ENCODE measurements around the gene CSNK1G1. TPM values are rescaled to one million over a fixed set of nuclear protein-coding genes. Genes with fewer than 3 reads are reported as not detected.

CSNK1G1 gene
- total RNA-seq, 1 donor from 2014 or later, result 6.3 TPM

- TF ChIP-seq CTCF (IDR thresholded peaks at IDR 0.05; ENCODE audit: borderline replicate concordance), result no peak
Observed at GRCh38 chr15:64247535-64247905, 108.5 kb downstream of the CSNK1G1 start.

GRCh38 chr15:64246364-64247189 lies 109.4 kb downstream of the CSNK1G1 start:
- H3K27me3 ChIP-seq (ENCODE audit: low read depth), result no peaks in the 10 kb centered on the region
- no peak for DNase-seq
- intact Hi-C loops (cut with micrococcal nuclease), result no loop called here
- no peak for TF ChIP-seq CTCF (IDR thresholded peaks at IDR 0.05; ENCODE audit: borderline replicate concordance)
- no peak overlapping the region for H3K27ac ChIP-seq (replicated peaks)
- peaks cover 4% of the 10 kb centered on the region for H3K9me3 ChIP-seq (replicated peaks)
- H3K4me1 ChIP-seq, result peaks cover 30% of the 10 kb centered on the region
- no peaks in the 10 kb centered on the region for H3K36me3 ChIP-seq
- H3K4me3 ChIP-seq, result no peak overlapping the region

More at GRCh38 chr15:64247535-64247905, 108.5 kb downstream of the CSNK1G1 start:
- H3K4me3 ChIP-seq, result no peak overlapping the region
- no peaks in the 10 kb centered on the region for H3K27me3 ChIP-seq (ENCODE audit: low read depth)
- no peaks in the 10 kb centered on the region for H3K9me3 ChIP-seq (replicated peaks)
- H3K27ac ChIP-seq (replicated peaks), result peak overlapping the region; percentile 47
- H3K36me3 ChIP-seq, result no peaks in the 10 kb centered on the region
- H3K4me1 ChIP-seq, result peaks cover 33% of the 10 kb centered on the region
- DNase-seq, result no peak
- intact Hi-C loops (cut with micrococcal nuclease), result no loop called here

DNA sequence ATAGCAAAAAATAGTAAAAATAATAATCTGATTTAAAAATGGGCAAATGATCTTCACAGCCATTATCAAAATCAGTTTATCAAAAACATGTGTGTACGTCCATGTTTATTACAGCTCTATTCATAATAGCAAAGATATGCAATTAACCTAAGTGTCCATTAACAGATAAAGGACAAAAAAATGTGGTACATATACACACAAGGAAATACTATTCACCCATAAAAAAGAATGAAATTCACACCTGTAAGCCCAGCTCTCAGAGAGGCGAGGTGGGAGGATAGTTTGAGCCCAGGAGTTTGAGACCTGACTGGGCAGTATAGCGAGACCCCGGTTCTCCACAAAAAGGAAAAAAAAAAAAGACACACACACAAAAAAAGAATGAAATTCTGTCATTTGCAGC lies 110.6 kb downstream of the CSNK1G1 start:
- intact Hi-C loops (cut with micrococcal nuclease), result no loop called here
- peaks cover 4% of the 10 kb centered on the region for H3K9me3 ChIP-seq (replicated peaks)
- DNase-seq, result no peak
- no peaks in the 10 kb centered on the region for H3K27me3 ChIP-seq (ENCODE audit: low read depth)
- H3K4me3 ChIP-seq, result no peak overlapping the region
- H3K27ac ChIP-seq (replicated peaks), result no peak overlapping the region
- no peak for TF ChIP-seq CTCF (IDR thresholded peaks at IDR 0.05; ENCODE audit: borderline replicate concordance)
- peaks cover 18% of the 10 kb centered on the region for H3K4me1 ChIP-seq
- H3K36me3 ChIP-seq, result no peaks in the 10 kb centered on the region

DNA sequence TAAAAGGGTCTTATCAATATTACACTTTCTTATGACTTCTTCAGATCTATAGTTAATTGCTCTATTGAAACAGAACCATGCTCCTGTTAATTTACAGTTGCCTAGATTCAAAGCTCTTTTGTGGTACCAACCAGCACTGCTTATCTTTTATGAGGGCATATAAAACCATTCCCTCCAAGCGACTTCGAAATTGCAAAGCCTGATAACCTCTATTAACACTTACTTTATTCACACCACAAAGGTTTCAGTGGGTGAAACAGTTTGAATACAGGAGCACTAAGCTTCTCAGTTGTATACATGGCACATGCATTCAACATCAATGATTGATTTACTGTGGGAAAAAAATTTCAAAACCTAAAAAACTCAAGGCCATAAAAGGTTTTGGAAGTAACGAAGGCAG lies 118.3 kb downstream of the CSNK1G1 start:
- no peaks in the 10 kb centered on the region for H3K4me1 ChIP-seq
- intact Hi-C loops (cut with micrococcal nuclease), result no loop called here
- no peak overlapping the region for H3K4me3 ChIP-seq
- H3K9me3 ChIP-seq (replicated peaks), result peaks cover 4% of the 10 kb centered on the region
- no peaks in the 10 kb centered on the region for H3K36me3 ChIP-seq
- DNase-seq, result no peak
- no peak for TF ChIP-seq CTCF (IDR thresholded peaks at IDR 0.05; ENCODE audit: borderline replicate concordance)
- H3K27me3 ChIP-seq (ENCODE audit: low read depth), result no peaks in the 10 kb centered on the region
- no peak overlapping the region for H3K27ac ChIP-seq (replicated peaks)

- Histone ChIP-seq H3K36me3 (no peaks in the 10 kb centered on the region), H3K27me3 (ENCODE audit: low read depth) (no peaks in the 10 kb centered on the region), H3K4me1 (no peaks in the 10 kb centered on the region), H3K4me3 (no peak overlapping the region), H3K27ac (replicated peaks) (no peak overlapping the region), H3K9me3 (replicated peaks) (no peaks in the 10 kb centered on the region)
- TF ChIP-seq CTCF (IDR thresholded peaks at IDR 0.05; ENCODE audit: borderline replicate concordance), result no peak
- intact Hi-C loops (cut with micrococcal nuclease), result no loop called here
- DNase-seq, result no peak
Observed at GRCh38 chr15:64236156-64236894, 119.6 kb downstream of the CSNK1G1 start.
